ENCODE measurements around the gene EVC. TPM values are rescaled to one million over a fixed set of nuclear protein-coding genes. Genes with fewer than 3 reads are reported as not detected.

EVC gene
- polyA plus RNA-seq, 4 donors: 0.22 to 2.4 (median 1.1) TPM

DNA sequence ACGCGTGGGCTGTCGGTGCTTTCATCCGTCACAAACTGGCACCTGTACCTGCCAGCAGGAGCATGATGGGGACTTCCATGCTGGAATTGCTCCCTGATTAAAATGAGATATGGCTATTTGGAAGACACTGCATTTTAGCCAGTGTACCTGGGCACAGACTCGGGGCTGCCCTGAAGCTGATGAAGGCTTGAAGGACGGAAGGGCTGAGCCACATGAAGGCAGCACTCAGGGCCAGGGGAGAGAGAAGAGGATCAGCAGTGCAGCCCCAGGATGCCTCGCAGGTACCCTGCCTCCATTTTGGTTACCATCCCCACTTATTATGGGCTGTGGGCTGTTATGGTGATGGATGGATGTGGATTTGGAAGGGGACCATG is 102.9 kb downstream of the EVC start:
- H3K27ac ChIP-seq (ENCODE audit: low read depth in 1 of 3, low read length in 2 of 3): no peak overlapping the region
- H3K36me3 ChIP-seq (ENCODE audit: control insufficient read depth in 3 of 3, insufficient read depth in 2 of 3, low read depth in 1 of 3, low read length in 3 of 3): peaks cover 0 to 23% (median 0%) of the 10 kb centered on the region in 3 donors
- DNase-seq (no peak), FAIRE-seq (no peak)
- no peaks in the 10 kb centered on the region for H3K9me3 ChIP-seq (ENCODE audit: control insufficient read depth in 2 of 2, insufficient read depth in 1 of 2, low read depth in 1 of 2, low read length in 1 of 2)
- H3K4me1 ChIP-seq (ENCODE audit: control insufficient read depth in 3 of 3, insufficient read depth in 2 of 3, low read depth in 1 of 3, low read length in 2 of 3): no peaks in the 10 kb centered on the region
- H3K27me3 ChIP-seq (ENCODE audit: control insufficient read depth in 3 of 3, insufficient read depth in 3 of 3, low read length in 3 of 3): no peaks in the 10 kb centered on the region
- no peak overlapping the region for H3K4me3 ChIP-seq (ENCODE audit: low read depth in 1 of 3, low read length in 3 of 3)
- 82 to 94% (median 83%) methylated on average over 7 of the region's 7 CpGs for WGBS, 3 donors

DNA sequence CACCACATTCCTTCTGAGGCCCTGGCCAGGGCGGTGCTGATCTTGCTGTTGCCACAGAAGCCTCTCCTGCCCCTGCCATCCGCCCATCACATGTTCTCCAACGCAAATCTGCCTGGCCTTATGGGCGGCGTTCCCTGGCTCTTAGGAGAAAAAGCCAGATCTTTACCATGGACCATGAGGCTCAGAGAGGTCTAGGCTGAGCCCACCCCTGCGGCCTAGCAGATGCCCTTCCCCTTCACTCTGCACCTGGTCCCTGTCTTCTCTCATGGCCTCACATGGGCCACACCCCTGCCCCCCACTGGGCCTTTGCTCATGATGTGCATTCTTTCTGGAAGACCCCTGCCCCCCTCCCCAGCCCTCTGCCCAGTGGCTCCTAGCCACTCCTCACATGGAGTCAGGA is 103.4 kb downstream of the EVC start:
- H3K4me3 ChIP-seq (ENCODE audit: low read depth in 1 of 3, low read length in 3 of 3): no peak overlapping the region
- no peaks in the 10 kb centered on the region for H3K9me3 ChIP-seq (ENCODE audit: control insufficient read depth in 2 of 2, insufficient read depth in 1 of 2, low read depth in 1 of 2, low read length in 1 of 2)
- H3K36me3 ChIP-seq (ENCODE audit: control insufficient read depth in 3 of 3, insufficient read depth in 2 of 3, low read depth in 1 of 3, low read length in 3 of 3): peaks cover 0 to 19% (median 0%) of the 10 kb centered on the region in 3 donors
- no peaks in the 10 kb centered on the region for H3K4me1 ChIP-seq (ENCODE audit: control insufficient read depth in 3 of 3, insufficient read depth in 2 of 3, low read depth in 1 of 3, low read length in 2 of 3)
- no peak for DNase-seq
- WGBS, 3 donors: 79 to 89% (median 82%) methylated on average over 6 of the region's 6 CpGs
- FAIRE-seq: no peak
- H3K27me3 ChIP-seq (ENCODE audit: control insufficient read depth in 3 of 3, insufficient read depth in 3 of 3, low read length in 3 of 3): no peaks in the 10 kb centered on the region
- H3K27ac ChIP-seq (ENCODE audit: low read depth in 1 of 3, low read length in 2 of 3): no peak overlapping the region

DNA sequence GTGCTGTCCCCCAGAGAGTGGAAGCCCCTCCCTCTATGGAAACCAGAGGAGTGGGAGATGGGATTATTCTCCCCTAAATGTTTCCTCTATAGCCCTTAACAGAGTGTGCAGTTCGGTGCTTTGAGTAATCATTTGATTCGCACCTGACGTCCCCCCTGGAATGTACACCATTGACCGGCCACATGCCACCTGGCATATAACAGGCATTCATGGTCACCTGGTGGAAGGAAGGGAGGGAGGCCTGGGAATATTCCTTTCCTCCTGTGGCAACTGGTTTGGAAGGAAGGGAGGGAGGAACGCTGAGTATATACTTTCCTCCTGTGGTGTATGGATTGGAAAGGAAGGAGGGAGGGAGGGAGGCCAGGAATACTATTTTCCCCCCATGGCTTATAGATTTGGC is 104.6 kb downstream of the EVC start:
- Histone ChIP-seq H3K27ac (ENCODE audit: low read depth in 1 of 3, low read length in 2 of 3) (no peak overlapping the region), H3K36me3 (ENCODE audit: control insufficient read depth in 3 of 3, insufficient read depth in 2 of 3, low read depth in 1 of 3, low read length in 3 of 3) (peaks cover 0 to 13% (median 0%) of the 10 kb centered on the region in 3 donors), H3K4me3 (ENCODE audit: low read depth in 1 of 3, low read length in 3 of 3) (no peak overlapping the region), H3K27me3 (ENCODE audit: control insufficient read depth in 3 of 3, insufficient read depth in 3 of 3, low read length in 3 of 3) (no peaks in the 10 kb centered on the region), H3K9me3 (ENCODE audit: control insufficient read depth in 2 of 2, insufficient read depth in 1 of 2, low read depth in 1 of 2, low read length in 1 of 2) (no peaks in the 10 kb centered on the region), H3K4me1 (ENCODE audit: control insufficient read depth in 3 of 3, insufficient read depth in 2 of 3, low read depth in 1 of 3, low read length in 2 of 3) (no peaks in the 10 kb centered on the region)
- 79 to 89% (median 85%) methylated on average over 5 of the region's 5 CpGs for WGBS, 3 donors
- FAIRE-seq (no peak), DNase-seq (no peak)

DNA sequence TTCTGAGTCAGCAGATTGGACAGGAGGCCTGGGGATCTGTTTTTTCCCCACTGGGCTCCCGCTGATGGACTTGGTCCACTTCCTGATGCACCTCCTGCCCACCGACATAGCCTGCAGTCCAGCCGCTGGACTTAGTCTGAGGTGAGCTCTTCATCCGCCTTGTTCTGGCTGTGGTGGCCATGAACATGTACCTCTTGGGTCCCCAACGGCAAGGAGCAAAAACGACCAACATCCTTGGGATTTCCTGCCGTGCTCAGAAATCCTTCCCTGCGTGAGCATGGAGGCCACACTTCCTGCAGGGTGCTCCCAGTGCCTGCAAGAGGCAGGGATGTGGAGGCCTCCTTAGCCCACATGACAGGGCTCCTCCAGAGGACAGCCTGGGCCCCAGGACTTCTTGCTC is 105.1 kb downstream of the EVC start:
- Histone ChIP-seq H3K27me3 (ENCODE audit: control insufficient read depth in 3 of 3, insufficient read depth in 3 of 3, low read length in 3 of 3) (no peaks in the 10 kb centered on the region), H3K36me3 (ENCODE audit: control insufficient read depth in 3 of 3, insufficient read depth in 2 of 3, low read depth in 1 of 3, low read length in 3 of 3) (peaks cover 0 to 15% (median 0%) of the 10 kb centered on the region in 3 donors), H3K4me3 (ENCODE audit: low read depth in 1 of 3, low read length in 3 of 3) (no peak overlapping the region), H3K4me1 (ENCODE audit: control insufficient read depth in 3 of 3, insufficient read depth in 2 of 3, low read depth in 1 of 3, low read length in 2 of 3) (no peaks in the 10 kb centered on the region), H3K9me3 (ENCODE audit: control insufficient read depth in 2 of 2, insufficient read depth in 1 of 2, low read depth in 1 of 2, low read length in 1 of 2) (no peaks in the 10 kb centered on the region), H3K27ac (ENCODE audit: low read depth in 1 of 3, low read length in 2 of 3) (no peak overlapping the region)
- 80 to 86% (median 85%) methylated on average over 8 of the region's 8 CpGs for WGBS, 3 donors
- FAIRE-seq (no peak), DNase-seq (no peak)

DNA sequence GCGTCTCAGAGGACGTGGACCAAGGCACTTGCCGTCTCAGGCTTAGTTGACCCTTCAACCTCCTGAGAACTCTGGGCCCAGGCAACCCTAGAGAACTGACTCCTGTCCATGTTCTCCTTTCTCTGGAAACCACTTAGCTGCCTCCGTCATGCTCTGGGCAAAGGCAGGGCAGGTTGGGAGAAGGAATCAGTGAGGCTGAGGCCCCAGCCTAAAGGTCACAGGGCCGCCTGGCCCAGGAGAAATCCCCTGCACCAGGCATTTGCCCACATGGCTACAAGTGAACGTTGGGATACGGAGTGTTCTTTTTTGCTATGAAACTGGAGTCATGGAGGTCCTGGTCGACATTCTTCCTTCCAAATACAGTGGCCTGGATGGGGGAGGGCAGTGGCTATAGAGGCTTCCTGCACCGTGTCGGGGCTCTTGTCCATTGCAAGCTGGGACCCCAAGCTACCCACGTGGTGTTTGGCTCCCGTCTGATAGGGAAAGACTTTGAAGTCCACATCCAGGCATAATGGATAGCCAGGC is 105.9 kb downstream of the EVC start:
- FAIRE-seq: no peak
- H3K27ac ChIP-seq (ENCODE audit: low read depth in 1 of 3, low read length in 2 of 3): no peak overlapping the region
- no peak overlapping the region for H3K4me3 ChIP-seq (ENCODE audit: low read depth in 1 of 3, low read length in 3 of 3)
- no peaks in the 10 kb centered on the region for H3K4me1 ChIP-seq (ENCODE audit: control insufficient read depth in 3 of 3, insufficient read depth in 2 of 3, low read depth in 1 of 3, low read length in 2 of 3)
- H3K27me3 ChIP-seq (ENCODE audit: control insufficient read depth in 3 of 3, insufficient read depth in 3 of 3, low read length in 3 of 3): no peaks in the 10 kb centered on the region
- peaks cover 0 to 14% (median 0%) of the 10 kb centered on the region in 3 donors for H3K36me3 ChIP-seq (ENCODE audit: control insufficient read depth in 3 of 3, insufficient read depth in 2 of 3, low read depth in 1 of 3, low read length in 3 of 3)
- WGBS, 3 donors: 75 to 85% (median 78%) methylated on average over 12 of the region's 12 CpGs
- no peak for DNase-seq
- H3K9me3 ChIP-seq (ENCODE audit: control insufficient read depth in 2 of 2, insufficient read depth in 1 of 2, low read depth in 1 of 2, low read length in 1 of 2): no peaks in the 10 kb centered on the region

DNA sequence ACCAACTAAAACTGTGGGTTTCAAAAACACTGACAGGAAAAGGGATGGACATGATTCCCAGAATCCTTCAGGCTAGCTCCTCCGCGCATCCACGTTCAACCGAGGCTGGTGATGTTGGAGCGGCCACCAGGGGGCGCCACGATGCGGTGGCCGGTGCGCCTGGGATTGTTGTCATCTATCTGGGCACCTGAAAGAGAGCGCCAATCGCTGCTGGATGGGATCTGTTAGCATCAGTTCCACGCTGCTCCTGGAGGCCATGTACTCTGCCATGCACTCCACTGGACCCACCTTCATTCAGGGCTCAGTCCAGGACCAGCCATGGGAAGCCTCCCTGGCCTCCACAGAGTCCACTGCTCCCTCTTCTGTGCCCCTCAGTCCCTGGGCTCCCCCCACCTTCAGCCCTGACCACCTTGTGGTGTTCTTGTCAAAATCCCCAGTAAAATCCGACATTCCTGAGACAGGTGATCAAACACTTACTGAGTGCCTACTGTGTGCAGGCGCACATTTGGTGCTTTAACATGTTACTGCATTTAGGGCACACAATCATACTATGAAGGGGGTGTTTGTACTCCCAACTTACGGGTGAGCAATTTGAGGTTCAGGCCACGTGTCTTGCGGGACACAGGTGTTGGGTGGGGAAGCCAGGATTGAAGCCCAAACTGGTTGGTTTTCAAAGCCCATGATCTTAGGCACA is 110.8 kb downstream of the EVC start:
- Histone ChIP-seq H3K27ac (ENCODE audit: low read depth in 1 of 3, low read length in 2 of 3) (no peak overlapping the region), H3K4me1 (ENCODE audit: control insufficient read depth in 3 of 3, insufficient read depth in 2 of 3, low read depth in 1 of 3, low read length in 2 of 3) (no peaks in the 10 kb centered on the region), H3K27me3 (ENCODE audit: control insufficient read depth in 3 of 3, insufficient read depth in 3 of 3, low read length in 3 of 3) (no peaks in the 10 kb centered on the region), H3K4me3 (ENCODE audit: low read depth in 1 of 3, low read length in 3 of 3) (no peak overlapping the region), H3K36me3 (ENCODE audit: control insufficient read depth in 3 of 3, insufficient read depth in 2 of 3, low read depth in 1 of 3, low read length in 3 of 3) (peaks cover 0 to 7% (median 0%) of the 10 kb centered on the region in 3 donors), H3K9me3 (ENCODE audit: control insufficient read depth in 2 of 2, insufficient read depth in 1 of 2, low read depth in 1 of 2, low read length in 1 of 2) (no peaks in the 10 kb centered on the region)
- no peak for FAIRE-seq
- WGBS, 3 donors: 69 to 70% (median 69%) methylated on average over 18 of the region's 18 CpGs
- no peak for DNase-seq

DNA sequence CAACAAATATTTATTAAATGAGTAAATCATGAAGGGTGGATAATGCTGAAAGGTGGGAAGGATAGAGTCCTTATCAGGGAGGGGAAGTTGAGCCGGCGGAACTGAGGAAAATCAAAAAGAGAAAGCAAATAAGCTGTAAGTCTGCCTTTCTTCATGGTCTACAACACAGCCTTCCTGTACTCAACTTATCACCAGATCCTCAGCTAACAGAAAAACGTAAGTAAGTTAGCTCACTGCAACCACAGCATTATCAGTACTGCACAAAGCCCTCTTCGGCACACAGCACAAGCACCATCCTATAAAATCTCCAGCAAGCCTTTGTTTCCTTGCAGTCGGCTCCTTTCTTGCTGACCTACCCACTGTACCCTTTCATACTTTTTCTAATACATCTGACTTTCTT is 111.6 kb downstream of the EVC start:
- no peaks in the 10 kb centered on the region for H3K27me3 ChIP-seq (ENCODE audit: control insufficient read depth in 3 of 3, insufficient read depth in 3 of 3, low read length in 3 of 3)
- FAIRE-seq: no peak
- no peaks in the 10 kb centered on the region for H3K9me3 ChIP-seq (ENCODE audit: control insufficient read depth in 2 of 2, insufficient read depth in 1 of 2, low read depth in 1 of 2, low read length in 1 of 2)
- peaks cover 0 to 14% (median 0%) of the 10 kb centered on the region in 3 donors for H3K36me3 ChIP-seq (ENCODE audit: control insufficient read depth in 3 of 3, insufficient read depth in 2 of 3, low read depth in 1 of 3, low read length in 3 of 3)
- no peaks in the 10 kb centered on the region for H3K4me1 ChIP-seq (ENCODE audit: control insufficient read depth in 3 of 3, insufficient read depth in 2 of 3, low read depth in 1 of 3, low read length in 2 of 3)
- H3K4me3 ChIP-seq (ENCODE audit: low read depth in 1 of 3, low read length in 3 of 3): no peak overlapping the region
- H3K27ac ChIP-seq (ENCODE audit: low read depth in 1 of 3, low read length in 2 of 3): no peak overlapping the region
- no peak for DNase-seq
- WGBS, 3 donors: 52 to 66% (median 65%) methylated on average over 5 of the region's 5 CpGs

DNA sequence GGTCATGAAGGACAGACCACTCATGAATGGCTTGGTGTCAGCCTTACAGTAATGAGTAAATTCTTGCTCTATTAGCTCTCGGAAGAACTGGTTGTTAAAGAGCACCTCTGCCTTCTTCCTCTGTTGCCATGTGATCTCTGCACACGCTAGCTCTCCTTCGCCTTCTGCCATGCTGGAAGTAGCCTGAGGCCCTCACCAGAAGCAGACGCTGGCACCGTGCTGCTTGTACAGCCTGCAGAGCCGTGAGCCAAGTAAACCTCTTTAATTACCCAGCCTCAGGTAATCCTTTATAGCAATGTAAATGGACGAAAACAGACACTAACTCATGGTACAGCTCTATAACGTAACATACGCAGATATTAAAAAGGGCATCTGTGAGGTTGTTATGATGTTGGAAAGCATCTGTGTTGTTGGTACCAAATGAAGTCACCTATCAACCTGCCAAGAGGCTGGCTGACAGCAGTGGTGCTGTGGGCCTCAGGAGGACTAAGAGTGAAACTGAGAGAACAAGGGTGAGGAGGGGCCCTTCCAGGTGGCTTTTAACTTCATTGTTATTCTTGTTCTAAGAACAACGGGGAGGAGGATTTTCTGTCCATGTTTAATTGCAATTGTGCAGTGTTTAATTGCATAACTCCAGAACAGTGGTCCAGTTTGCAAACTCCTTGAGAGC is 112.7 kb downstream of the EVC start:
- no peaks in the 10 kb centered on the region for H3K4me1 ChIP-seq (ENCODE audit: control insufficient read depth in 3 of 3, insufficient read depth in 2 of 3, low read depth in 1 of 3, low read length in 2 of 3)
- H3K27me3 ChIP-seq (ENCODE audit: control insufficient read depth in 3 of 3, insufficient read depth in 3 of 3, low read length in 3 of 3): no peaks in the 10 kb centered on the region
- H3K9me3 ChIP-seq (ENCODE audit: control insufficient read depth in 2 of 2, insufficient read depth in 1 of 2, low read depth in 1 of 2, low read length in 1 of 2): no peaks in the 10 kb centered on the region
- WGBS, 3 donors: 79 to 88% (median 80%) methylated on average over 10 of the region's 10 CpGs
- DNase-seq (no peak), FAIRE-seq (no peak)
- H3K27ac ChIP-seq (ENCODE audit: low read depth in 1 of 3, low read length in 2 of 3): no peak overlapping the region
- no peak overlapping the region for H3K4me3 ChIP-seq (ENCODE audit: low read depth in 1 of 3, low read length in 3 of 3)
- peaks cover 0 to 14% (median 0%) of the 10 kb centered on the region in 3 donors for H3K36me3 ChIP-seq (ENCODE audit: control insufficient read depth in 3 of 3, insufficient read depth in 2 of 3, low read depth in 1 of 3, low read length in 3 of 3)

Data from small intestine (tissue), 7 donors.